HCT116 (cell line): ENCODE data around the gene USP10. TPM values are rescaled to one million over a fixed set of nuclear protein-coding genes. Genes with fewer than 3 reads are reported as not detected.

ENCODE experiments used
- ATAC-seq: fragments of 200-7000 bp; cut with Tn5 transposase; 2 replicates; pipeline ENCODE4 v1.9.1; 2020; ENCODE audit warnings: mild to moderate bottlenecking, moderate library complexity
- Bru-seq: library from RNA; stranded (reverse); fragments of 400-500 nt; gene quantifications from one replicate; lab custom pipeline; 2021; lab: Mats Ljungman, UMichigan
- BruChase-seq, 2 experiments: library from RNA; stranded (reverse); fragments of 400-500 nt; gene quantifications; one replicate each; lab custom pipeline; 2021; lab: Mats Ljungman, UMichigan
- BruUV-seq: library from RNA; stranded (reverse); fragments of 400-500 nt; replicated peaks from 2 replicates; lab custom pipeline; 2021; lab: Mats Ljungman, UMichigan
- CTCF ChIA-PET: fragments of 300-600 bp; sonication (Branson Sonifier 250); formaldehyde crosslinking; loops from one replicate; lab custom pipeline; 2021; ENCODE audit warnings: antibody characterized with exemption; lab: Charles Lee
- POLR2A ChIA-PET: fragments of 300-600, 350-600 bp; sonication (Branson Sonifier 250); formaldehyde crosslinking; loops from one replicate; lab custom pipeline; 2021; ENCODE audit warnings: antibody characterized with exemption; lab: Charles Lee
- RAD21 ChIA-PET, 2 experiments: fragments of 300-600 bp; sonication (Branson Sonifier 250); formaldehyde crosslinking; loops; one replicate each; lab custom pipeline; 2023; ENCODE audit warnings: low total read pairs in 2 of 2; ENCODE audit not compliant: uncharacterized antibody in 2 of 2, unreplicated experiment in 2 of 2, low non-redundant PET in 1 of 2; lab: Charles Lee
- DNase-seq: peaks from one replicate; pipeline ENCODE4 v3.0.0-alpha.2; 2010; ENCODE audit warnings: low read depth, low spot score
- H2AFZ ChIP-seq: fragments of 200-600 bp; shearing (Covaris generic), sonication (generic); 2 replicates; pipeline ENCODE4 v1.6.1; 2017; ENCODE audit warnings: low read depth, mixed run types, mixed read lengths, antibody characterized with exemption, low read length; ENCODE audit not compliant: poor library complexity, severe bottlenecking
- H3K27ac ChIP-seq: 2 replicates; pipeline ENCODE4 v1.5.1; 2012; ENCODE audit warnings: low read depth, low read length
- H3K27me3 ChIP-seq: fragments of 200-600 bp; sonication (generic); 2 replicates; pipeline ENCODE4 v1.6.1; 2016; ENCODE audit warnings: mixed run types, low read length, mixed read lengths; ENCODE audit not compliant: insufficient read depth
- H3K36me3 ChIP-seq, 2 experiments: fragments of 200-500 bp in 1 of 2; fragments of 200-600 bp in 1 of 2; sonication (Bioruptor generic) in 1 of 2; sonication (generic) in 1 of 2; 2 replicates each; pipeline versions ENCODE4 v1.5.1 to v1.6.1; 2014 to 2016; ENCODE audit warnings: low read length in 2 of 2, inconsistent platforms in 1 of 2, mixed read lengths in 1 of 2, mixed run types in 1 of 2; ENCODE audit not compliant: insufficient read depth in 2 of 2, control insufficient read depth in 1 of 2
- H3K4me1 ChIP-seq, 2 experiments: fragments of 200-600 bp in 1 of 2; sonication (generic) in 1 of 2; 2 replicates each; pipeline versions ENCODE4 v1.5.1 to v1.6.1; 2012 to 2017; ENCODE audit warnings: low read length in 2 of 2, inconsistent platforms in 1 of 2, mild to moderate bottlenecking in 1 of 2, mixed read lengths in 1 of 2, mixed run types in 1 of 2, moderate library complexity in 1 of 2; ENCODE audit not compliant: insufficient read depth in 2 of 2, control insufficient read depth in 1 of 2
- H3K4me2 ChIP-seq: fragments of 200-600 bp; sonication (generic); 2 replicates; pipeline ENCODE4 v1.6.1; 2017; ENCODE audit warnings: mixed run types, low read length, mixed read lengths
- H3K4me3 ChIP-seq, 2 experiments: fragments of 200-600 bp in 1 of 2; sonication (generic) in 1 of 2; replicated peaks in 1 of 2; 2 replicates each; pipeline ENCODE4 v1.5.1; 2011 to 2016; ENCODE audit warnings: low read length in 2 of 2, control low read depth in 1 of 2, low read depth in 1 of 2, mild to moderate bottlenecking in 1 of 2, mixed read lengths in 1 of 2, mixed run types in 1 of 2
- H3K79me2 ChIP-seq: fragments of 200-600 bp; sonication (generic); 2 replicates; pipeline ENCODE4 v1.6.1; 2017; ENCODE audit warnings: mild to moderate bottlenecking, mixed run types, low read length, moderate library complexity, mixed read lengths; ENCODE audit not compliant: insufficient read depth
- H3K9ac ChIP-seq: fragments of 200-600 bp; sonication (generic); 2 replicates; pipeline ENCODE4 v1.6.1; 2016; ENCODE audit warnings: low read length, mixed read lengths
- H3K9me2 ChIP-seq: fragments of 200-600 bp; sonication (generic), shearing (Covaris generic); 2 replicates; pipeline ENCODE4 v1.6.1; 2017; ENCODE audit warnings: mixed run types, mild to moderate bottlenecking, moderate library complexity; ENCODE audit not compliant: insufficient read depth
- H3K9me3 ChIP-seq, 2 experiments: fragments of 200-500 bp in 1 of 2; fragments of 200-600 bp in 1 of 2; sonication (Bioruptor generic) in 1 of 2; sonication (generic) in 1 of 2; 2 replicates each; pipeline ENCODE4 v1.6.1; 2014 to 2017; ENCODE audit warnings: low read length in 2 of 2, mixed read lengths in 2 of 2, inconsistent platforms in 1 of 2, low read depth in 1 of 2, mild to moderate bottlenecking in 1 of 2, mixed run types in 1 of 2, moderate library complexity in 1 of 2; ENCODE audit not compliant: control insufficient read depth in 1 of 2, insufficient read depth in 1 of 2
- H4K20me1 ChIP-seq: fragments of 200-600 bp; sonication (generic), shearing (Covaris generic); 2 replicates; pipeline ENCODE4 v1.6.1; 2017; ENCODE audit warnings: mixed run types, mild to moderate bottlenecking, moderate library complexity; ENCODE audit not compliant: insufficient read depth
- EGR1 ChIP-seq: IDR thresholded peaks from 2 replicates; pipeline ENCODE4 v1.6.1; 2012; ENCODE audit warnings: low read depth
- ELF1 ChIP-seq: IDR thresholded peaks from 2 replicates; pipeline ENCODE4 v1.6.1; 2012; ENCODE audit warnings: low read depth, borderline replicate concordance
- EZH2 ChIP-seq: fragments of 200-600 bp; sonication (generic); IDR thresholded peaks from 2 replicates; pipeline ENCODE4 v1.6.1; 2017; ENCODE audit warnings: antibody characterized with exemption, mixed run types
- FOSL1 ChIP-seq: IDR thresholded peaks from 2 replicates; pipeline ENCODE4 v1.6.1; 2012; ENCODE audit warnings: low read depth
- POLR2A ChIP-seq: IDR thresholded peaks from 2 replicates; pipeline ENCODE4 v1.7.0; 2011; ENCODE audit warnings: borderline replicate concordance; ENCODE audit not compliant: insufficient read depth, insufficient read length; ENCODE audit errors: extremely low read depth
- POLR2AphosphoS5 ChIP-seq: IDR thresholded peaks from 2 replicates; pipeline ENCODE4 v1.6.1; 2011; ENCODE audit warnings: mild to moderate bottlenecking, low read depth, low read length, moderate library complexity
- SIN3A ChIP-seq: IDR thresholded peaks from 2 replicates; pipeline ENCODE4 v1.6.1; 2012; ENCODE audit warnings: low read depth
- SRF ChIP-seq: IDR thresholded peaks from 2 replicates; pipeline ENCODE4 v1.6.1; 2012; ENCODE audit warnings: low read depth
- YY1 ChIP-seq: IDR thresholded peaks from 2 replicates; pipeline ENCODE4 v1.6.1; 2011; ENCODE audit warnings: low read length, low read depth, moderate library complexity, mild to moderate bottlenecking; ENCODE audit not compliant: insufficient replicate concordance; ENCODE audit errors: extremely low read depth
- ZFX ChIP-seq: fragments of 450-650 bp; IDR thresholded peaks from 2 replicates; pipeline ENCODE4 v1.6.1; 2017
- intact Hi-C: fragments of 100-400 bp; cut with micrococcal nuclease; formaldehyde crosslinking; loops from 2 replicates; pipeline ENCODE4 v1.10.0; 2022
- long read RNA-seq: library from polyadenylated mRNA; unstranded; transcript quantifications from one replicate; pipeline ENCODE4 v2.0.0, GENCODE V29; 2021; ENCODE audit not compliant: unreplicated experiment
- polyA plus RNA-seq: library from polyadenylated mRNA; unstranded; fragments of >200 nt; gene quantifications from 2 replicates; pipeline ENCODE4 v1.2.1, GENCODE V29; 2012; ENCODE audit warnings: missing spikeins
- total RNA-seq: library from RNA; stranded (reverse); gene quantifications from one replicate; pipeline ENCODE4 v1.2.1, GENCODE V29; 2021; ENCODE audit not compliant: unreplicated experiment
- TF ChIP-seq, protein P1 (sequence below): IDR thresholded peaks from 2 replicates; pipeline ENCODE4 v1.6.1; 2012

Gene USP10
- 175 TPM for total RNA-seq
- 141 and 170 TPM in 2 replicates for polyA plus RNA-seq
- Bru-seq, nascent RNA: percentile 97 among the genes with signal in this experiment
- BruChase-seq, experiment 1, labeled RNA remaining after a 6-hour chase: percentile 90 among the genes with signal in this experiment
- percentile 94 among the genes with signal in this experiment for BruChase-seq, experiment 2, labeled RNA remaining after a 2-hour chase
- long read RNA-seq, transcript USP10-201 (14 exons, 3,009 nt): major isoform, 226 of 394 reads
- long read RNA-seq, transcript USP10-207 (12 exons, 1,315 nt): minor isoform, 8 of 394 reads
- long read RNA-seq, partial matches to known transcripts: 76 of 394 reads
- long read RNA-seq, other reads (novel, unspliced or antisense): 81 of 394 reads

- peak within 1 kb of the TSS; percentile 90 for H3K4me2 ChIP-seq
- H3K27me3 ChIP-seq: no peaks in the 10 kb centered on the region
- no peak for TF ChIP-seq ELF1
- no peak for TF ChIP-seq EZH2
- peak; percentile 54 for TF ChIP-seq SIN3A
- TF ChIP-seq POLR2AphosphoS5: peak; percentile 90
- TF ChIP-seq, protein P1, sequence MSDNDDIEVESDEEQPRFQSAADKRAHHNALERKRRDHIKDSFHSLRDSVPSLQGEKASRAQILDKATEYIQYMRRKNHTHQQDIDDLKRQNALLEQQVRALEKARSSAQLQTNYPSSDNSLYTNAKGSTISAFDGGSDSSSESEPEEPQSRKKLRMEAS: peak; percentile 49; the same call in 1 of the 2 replicates
- no peak for TF ChIP-seq SRF
- peak; percentile 99 for TF ChIP-seq ZFX
- TF ChIP-seq EGR1: 0 out of 2 replicates have a peak, but pooled peaks have one; percentile 10
- TF ChIP-seq YY1: peak; percentile 95
- peak; percentile 82 for TF ChIP-seq POLR2A
- no peak for TF ChIP-seq FOSL1
- TF ChIP-seq, all 23 proteins: peak for 7
- Histone ChIP-seq H3K36me3 (0 out of 4 replicates have a peak, but pooled peaks cover 0 to 8% of the 10 kb centered on the region in 2 experiments), H3K9me2 (no peaks in the 10 kb centered on the region), H3K79me2 (peaks cover 51% of the 10 kb centered on the region), H2AFZ (peak within 1 kb of the TSS; percentile 7), H3K4me3 (peak within 1 kb of the TSS; percentile 90 to 95), H3K9me3 (no peaks in the 10 kb centered on the region), H4K20me1 (peaks cover 38% of the 10 kb centered on the region), H3K27ac (peak within 1 kb of the TSS; percentile 90), H3K4me1 (peaks cover 5 to 32% of the 10 kb centered on the region in 2 experiments; a peak in 3 of 4 replicates), H3K9ac (peak within 1 kb of the TSS; percentile 92)
- no TSS peak for BruUV-seq
- intact Hi-C loops: no loop called here
- DNase-seq (peak; percentile 37), ATAC-seq (peak; percentile 93)
- ChIA-PET CTCF (interaction anchor here (1.9 to 2.6 kb wide), 2 partner anchors 26 to 28 kb away, joined by 8 to 12 read pairs; no protein-coding TSS in a partner anchor), POLR2A (no interaction called here), RAD21 (no interaction called here)
Observed at GRCh38 chr16:84699712-84700445, at the start of gene USP10. Gene USP10 (plus strand): TSS chr16:84700000. CDS start chr16:84700091, 91 bp downstream.
